GM19193 (cell line): ENCODE measurements around the gene ABHD17A.

Source experiments
- POLR2A ChIP-seq: IDR thresholded peaks from 4 replicates; pipeline ENCODE4 v1.6.1; 2011; ENCODE audit not compliant: insufficient read depth, insufficient read length; ENCODE audit errors: extremely low read depth

The ABHD17A gene

DNA sequence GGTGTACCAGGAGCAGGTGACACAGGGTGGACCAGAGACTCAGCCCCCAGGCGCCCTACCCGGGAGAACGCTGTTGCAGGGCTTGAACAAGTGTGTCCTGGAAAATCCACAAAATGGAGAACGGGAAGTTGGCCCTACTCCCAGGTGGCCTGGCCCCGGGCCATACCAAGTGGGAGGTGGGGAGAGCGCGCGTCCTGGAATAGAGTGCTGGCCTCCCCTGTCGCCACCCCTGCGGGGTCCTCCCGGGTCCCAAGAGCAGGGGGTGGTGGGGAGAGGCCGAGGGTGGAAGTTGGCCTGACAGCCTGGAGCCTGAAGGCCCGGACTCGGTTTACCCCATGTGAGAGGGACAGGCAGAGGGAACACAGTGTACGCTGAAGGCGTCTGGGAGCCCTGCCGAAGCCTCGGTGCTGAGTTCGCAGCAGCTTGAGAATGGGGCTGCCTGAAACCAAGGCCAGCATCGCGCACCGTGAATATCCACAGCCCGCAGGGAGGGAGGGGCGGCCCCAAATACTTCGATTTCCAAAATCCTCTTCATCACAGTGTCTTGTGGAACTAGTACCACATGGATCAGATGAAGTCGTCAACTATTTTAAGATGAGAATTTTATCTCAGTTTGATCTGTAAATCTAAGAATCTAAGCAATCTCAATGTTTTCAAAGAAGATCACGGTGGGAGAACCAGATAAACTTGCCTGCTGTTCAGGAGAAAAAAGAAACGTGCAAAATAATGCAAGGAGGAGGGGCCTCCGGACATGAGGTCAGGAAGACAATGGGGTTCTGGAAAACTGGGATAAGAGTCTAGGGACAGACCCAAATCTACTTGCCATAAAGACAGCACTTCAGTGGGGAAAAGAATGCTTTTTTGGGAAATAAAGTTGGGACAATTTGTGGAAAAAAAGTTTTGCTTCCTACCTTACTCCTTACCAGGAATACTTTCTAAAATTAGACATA is 11.5 kb downstream of the ABHD17A start:
- no peak for TF ChIP-seq POLR2A

DNA sequence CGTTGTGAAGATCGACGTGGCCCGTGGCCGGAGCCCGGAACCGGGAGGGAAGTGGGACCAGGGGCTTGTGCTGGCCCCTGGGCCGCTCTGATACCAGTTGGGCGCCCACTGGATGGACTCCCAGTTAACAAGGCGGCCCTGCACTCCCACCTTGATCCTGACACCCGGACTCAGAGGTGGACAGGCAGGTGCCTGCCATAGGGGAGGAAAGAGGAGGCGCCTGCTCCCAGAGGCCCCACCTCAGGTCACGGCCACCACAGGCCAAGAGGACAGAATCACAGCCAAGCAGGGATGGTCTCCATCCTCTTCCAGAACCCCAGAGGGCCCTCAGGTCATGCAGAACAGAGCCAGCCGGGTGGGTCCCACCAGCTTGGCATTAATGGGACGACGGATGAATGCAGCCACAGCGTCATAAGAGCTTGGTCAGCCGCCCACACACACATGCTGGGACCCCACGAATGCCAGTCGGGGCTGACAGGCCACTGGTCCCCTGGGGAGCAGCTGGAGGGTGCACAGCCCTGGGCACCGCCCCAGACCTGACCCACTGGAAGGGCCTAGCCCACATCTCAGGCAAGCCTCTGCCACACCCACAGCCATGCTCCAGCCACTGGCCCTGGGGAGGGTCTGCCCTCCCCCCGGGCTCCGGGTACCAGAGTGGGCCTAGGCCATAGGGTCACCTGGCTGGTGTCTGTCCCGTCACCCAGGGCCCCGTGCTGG is 12.3 kb downstream of the ABHD17A start:
- no peak for TF ChIP-seq POLR2A

DNA sequence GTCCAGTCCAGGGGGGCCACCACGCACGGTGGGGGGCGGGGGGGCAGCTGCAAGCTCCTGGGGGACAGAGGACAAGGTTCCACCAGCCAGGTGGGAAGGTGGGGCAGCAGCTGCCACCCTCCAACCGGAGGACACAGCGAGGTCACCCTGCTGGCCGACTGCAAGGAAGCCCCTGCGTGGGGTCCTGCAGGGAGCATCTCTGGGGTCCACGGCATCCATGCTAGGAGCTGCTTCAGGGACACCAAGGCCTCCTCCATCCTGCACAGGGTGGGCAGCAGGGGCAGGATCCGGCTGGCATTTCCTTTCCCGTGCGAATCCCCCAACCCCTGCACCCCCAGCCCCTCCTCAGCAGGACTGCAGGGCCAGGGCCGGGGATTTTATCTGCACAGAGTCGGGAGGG is 13.7 kb downstream of the ABHD17A start:
- TF ChIP-seq POLR2A, result no peak

DNA sequence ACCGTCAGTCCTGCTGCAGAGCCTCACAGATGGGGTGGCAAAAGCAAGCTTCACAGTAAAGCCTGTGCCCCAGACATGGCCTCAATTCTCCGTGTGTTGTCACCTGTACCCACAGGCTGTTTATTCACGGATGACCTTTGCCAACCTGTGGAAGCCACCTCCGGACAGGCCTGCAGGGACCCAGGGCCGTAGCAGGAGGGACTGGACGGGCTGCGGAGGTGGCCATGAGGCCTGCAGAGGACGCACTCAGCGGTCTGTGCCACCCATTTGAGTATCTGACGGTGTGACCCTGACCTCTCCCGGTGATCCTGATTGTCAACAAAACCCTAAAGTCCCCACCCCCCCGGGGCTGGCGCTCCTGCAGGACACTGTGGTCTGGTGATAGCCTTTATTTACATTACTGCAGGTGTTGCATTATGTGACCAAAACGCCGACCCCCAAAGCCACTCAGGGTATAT is 14.1 kb downstream of the ABHD17A start:
- no peak for TF ChIP-seq POLR2A

DNA sequence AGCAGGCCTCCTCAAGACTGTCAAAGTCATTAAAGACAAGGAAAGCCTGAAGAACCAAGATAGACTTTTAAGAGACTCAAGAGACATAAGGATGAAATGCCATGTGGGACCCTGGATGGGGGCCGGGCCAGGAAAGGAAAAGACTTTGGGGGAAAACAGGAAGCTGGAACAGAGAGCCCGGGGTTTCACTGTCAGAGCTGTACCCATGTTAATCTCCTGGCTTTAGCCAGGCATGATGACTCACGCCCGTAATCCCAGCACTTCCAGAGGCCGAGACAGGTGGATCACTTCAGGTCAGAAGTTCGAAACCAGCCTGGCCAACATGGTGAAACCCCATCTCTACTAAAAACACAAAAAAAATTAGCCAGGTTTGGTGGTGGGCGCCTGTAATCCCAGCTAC is 16.3 kb downstream of the ABHD17A start:
- no peak for TF ChIP-seq POLR2A

DNA sequence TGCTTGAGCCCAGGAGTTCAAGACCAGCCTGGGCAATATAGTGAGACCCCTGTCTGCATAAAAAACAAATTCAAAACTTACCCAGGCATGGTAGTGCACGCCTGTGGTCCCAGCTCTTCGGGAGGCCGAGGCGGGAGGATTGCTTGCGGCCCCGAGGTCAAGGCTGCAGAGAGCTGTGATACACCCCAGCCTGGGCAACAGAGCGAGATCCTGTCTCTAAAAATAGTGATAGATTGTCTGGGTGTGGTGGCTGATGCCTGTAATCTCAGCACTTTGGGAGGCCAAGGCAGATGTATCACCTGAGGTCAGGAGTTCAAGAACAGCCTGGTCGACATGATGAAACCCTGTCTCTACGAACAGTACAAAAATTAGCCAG is 18.0 kb downstream of the ABHD17A start:
- no peak for TF ChIP-seq POLR2A

DNA sequence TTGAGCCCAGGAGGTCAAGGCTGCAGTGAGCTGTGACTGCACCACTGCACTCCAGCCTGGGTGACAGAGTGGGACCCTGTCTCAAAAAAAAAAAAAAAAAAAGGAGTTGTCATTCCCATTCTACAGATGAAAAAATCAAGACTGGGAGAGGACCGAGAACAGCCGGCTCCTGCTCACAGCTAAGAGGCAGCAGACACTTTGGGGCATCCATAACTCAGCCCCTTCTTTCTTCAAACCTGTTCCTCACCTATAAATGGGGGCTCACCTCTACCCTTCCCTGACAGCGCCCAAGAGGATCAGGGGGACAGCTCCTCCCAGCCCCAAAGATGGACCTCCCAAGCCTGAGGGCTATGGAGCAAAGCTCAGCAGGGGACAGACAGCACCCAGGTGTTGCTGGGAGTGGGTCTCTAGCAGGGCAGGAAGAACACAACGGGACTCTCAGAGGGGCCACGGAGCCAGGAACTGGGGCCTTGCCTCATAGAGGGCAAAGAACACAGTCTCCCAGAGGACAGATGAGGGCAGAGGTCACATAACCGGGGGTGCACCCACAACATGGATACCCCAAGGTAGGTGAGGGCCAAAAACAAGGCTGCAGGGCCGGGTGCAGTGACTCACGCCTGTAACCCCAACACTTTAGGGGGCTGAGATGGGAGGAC is 18.5 kb downstream of the ABHD17A start:
- TF ChIP-seq POLR2A, result no peak

DNA sequence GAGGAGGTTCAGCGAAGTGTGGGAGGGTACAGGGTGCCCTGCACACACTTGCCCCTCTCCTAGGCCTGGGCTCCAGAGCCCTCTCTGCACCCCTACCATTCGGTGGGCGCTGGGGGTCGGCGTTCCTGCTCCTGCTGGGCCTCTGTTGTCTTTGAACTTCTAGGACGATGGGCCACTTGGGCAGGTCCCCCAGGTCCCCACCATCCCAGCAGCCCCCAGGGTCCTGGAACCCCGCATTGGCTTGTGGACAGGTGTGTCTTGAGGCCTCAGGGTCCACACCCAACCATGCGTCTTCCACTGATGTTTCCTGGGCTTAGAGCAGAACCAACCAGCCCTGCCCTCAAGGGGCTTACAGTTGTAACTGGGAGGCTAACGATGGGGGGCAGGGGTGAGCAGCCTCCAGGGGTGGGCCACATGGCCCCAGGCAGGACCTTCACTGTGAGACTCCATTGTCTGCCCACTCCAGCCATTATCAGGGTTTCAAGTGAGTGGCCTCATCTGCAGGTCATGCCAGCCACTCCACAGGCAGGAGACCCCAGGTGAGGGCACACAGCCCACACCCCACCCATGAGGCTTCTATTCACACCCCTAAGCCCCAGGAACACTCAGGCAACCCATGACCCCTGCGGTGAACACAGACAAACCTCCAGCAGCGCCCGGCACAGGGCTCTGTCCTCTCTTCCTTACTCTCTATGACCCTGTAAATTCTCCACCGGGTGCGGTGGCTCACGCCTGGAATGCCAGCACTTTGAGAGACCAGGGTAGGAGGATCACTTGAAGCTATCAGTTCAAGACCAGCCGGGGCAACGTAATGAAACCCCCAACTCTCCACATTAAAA is 19.9 kb downstream of the ABHD17A start:
- TF ChIP-seq POLR2A, result no peak

DNA sequence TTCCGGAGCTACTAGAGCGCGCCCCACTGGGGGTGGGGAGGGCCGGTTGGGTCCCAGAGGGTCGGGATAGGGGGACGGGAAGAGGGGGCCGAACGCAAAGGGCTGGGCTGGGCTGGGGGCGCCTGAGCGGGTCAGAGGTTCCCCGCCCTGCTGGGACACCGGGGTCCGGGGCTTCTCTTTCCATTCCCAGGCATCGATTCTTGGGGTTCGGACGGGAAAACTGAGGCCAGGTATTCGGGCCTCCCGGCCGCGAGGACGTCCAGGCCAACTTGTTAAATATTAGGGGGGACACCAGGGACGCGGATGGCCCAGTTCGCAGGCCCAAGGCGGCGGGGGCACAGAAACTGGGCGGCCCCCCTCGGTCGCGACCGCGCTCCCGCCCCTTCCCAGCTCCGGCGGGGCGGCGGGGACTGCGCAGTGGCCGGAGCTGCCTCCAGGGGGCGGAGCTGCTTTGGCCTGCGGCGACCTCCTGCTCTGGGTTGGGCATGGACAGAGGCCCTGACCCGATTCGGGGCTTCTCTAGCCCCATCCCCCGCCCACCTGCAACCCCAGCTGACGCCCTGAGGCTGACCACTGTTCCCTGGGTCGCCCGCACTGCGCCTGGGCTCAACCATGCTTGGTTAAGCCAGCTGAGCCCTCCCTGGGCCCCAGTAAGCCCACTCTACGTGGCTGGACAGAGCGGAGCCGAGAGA is 20.7 kb downstream of the ABHD17A start:
- TF ChIP-seq POLR2A, result peak; percentile 44

DNA sequence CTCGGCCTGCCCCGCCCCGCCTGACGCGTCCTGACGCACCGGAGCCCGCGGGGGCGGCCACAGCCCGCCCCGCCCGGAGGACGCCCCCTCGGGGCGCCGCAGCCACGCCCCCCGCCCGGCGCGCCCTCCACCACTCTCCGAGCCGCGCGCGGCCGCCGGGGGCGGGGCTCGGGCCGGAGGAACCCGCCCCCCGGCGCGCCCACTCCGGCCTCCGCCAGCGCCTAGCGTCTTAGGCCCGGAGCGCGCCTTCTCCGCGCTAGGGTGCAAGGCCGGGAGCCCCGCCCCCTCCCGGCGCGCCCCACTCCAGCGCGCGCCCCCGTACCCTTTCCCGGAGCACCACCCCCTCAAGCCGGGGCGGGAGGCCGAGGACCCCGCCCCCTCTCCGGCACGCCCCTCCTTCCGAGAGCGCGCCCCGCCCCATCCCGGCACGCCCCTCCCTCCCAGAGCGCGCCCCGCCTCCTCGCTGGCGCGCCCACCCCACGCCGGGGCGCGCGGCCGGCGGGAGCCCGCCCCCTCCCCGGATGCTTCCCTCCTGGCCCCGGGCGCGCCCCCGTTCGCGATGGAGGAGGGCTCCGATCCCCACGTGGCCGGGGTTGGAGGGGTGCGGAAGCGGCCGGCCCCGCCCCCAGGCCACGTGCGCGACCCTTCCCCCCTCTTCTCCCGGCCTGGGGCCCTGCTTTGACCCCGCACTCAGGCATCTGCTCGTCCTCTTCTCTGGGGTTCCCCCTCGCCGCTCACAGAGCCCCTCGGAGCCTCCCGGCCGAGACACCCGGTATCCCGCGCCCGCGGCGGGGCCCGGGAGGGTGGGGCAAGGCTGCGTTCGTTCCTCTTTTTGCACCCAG is 21.4 kb downstream of the ABHD17A start:
- peak; percentile 58 for TF ChIP-seq POLR2A

DNA sequence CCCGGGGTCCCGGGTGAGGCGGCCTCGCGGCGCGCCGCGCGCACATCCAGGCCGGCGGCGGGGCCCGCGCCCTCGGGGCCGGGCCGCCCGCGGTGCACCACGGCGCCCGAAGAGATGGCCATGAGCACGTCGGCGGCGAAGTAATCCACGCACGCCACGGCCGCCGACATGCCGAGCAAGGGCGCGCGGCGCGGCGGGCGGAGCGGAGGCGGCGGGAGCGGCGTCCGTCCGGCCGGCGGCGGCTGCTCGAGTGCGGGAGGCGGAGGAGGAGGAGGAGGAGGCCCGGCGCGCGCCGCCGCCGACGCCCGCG is 22.0 kb downstream of the ABHD17A start, which contains the start of gene KLF16:
Gene KLF16 (minus strand): TSS at position 252 of the 310 bp plus-strand sequence. CDS start 82 bp downstream, at position 170.
- peak; percentile 74 for TF ChIP-seq POLR2A

DNA sequence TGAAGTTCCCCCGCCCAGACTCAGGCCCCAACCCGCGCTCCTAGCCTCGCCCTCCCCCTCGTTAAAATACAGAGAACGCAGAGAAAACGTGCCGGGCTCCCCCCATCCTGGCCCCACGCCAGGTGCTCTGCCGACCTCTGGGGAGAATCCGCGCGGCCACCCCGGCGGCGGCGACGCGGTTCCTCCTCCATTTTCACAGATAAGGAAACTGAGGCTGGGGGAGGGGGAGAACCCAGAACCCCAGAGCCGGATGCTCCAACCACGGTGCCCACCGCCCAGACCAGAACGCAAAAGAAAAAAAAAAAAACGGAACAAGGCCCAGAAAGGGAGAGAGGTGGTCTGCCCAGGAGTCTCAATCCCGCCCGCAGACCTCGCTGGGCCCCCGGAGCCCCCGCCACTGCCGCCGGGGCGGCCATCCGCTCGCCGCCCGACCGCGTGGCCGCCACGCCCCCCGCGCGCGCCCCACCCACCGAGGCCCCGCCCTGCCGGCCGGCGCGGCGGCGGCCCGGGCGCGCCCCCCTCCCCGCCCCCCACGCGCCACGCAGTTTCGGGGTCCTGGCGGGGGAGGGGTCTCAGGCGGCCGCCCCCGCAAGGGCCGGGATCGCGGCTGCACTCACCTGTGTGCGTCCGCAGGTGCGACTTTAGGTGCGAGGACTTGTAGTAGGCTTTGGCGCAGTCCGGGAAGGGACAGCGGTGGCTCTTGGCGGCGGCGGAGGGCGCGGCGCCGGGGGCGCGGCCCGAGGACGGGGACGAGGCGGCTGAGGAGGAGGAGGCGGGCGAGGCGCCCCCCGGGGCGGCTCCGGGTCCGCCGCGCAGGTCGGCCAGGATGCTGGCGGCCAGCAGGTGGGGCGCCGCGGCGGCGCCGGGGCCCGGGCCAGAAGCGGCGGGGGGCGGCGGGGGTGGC is 22.6 kb downstream of the ABHD17A start:
- TF ChIP-seq POLR2A, result peak; percentile 36

DNA sequence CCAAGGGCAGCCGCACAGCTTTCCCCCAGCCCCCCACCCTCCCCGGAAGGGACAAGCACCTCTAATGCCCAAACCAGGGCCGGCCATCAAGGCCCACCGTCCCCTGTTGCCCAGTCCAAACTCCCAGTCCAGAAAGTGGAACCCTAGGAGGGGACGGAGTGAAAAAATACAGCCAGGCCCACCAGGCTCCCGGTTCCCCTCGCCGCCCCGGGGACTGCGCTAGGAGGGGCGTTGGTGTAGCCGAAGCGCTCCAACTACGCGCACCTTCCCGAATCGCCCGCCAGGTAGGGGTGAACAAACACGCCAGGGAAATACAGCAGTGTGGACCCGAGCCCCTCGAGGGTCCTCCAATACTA is 23.2 kb downstream of the ABHD17A start:
- no peak for TF ChIP-seq POLR2A

DNA sequence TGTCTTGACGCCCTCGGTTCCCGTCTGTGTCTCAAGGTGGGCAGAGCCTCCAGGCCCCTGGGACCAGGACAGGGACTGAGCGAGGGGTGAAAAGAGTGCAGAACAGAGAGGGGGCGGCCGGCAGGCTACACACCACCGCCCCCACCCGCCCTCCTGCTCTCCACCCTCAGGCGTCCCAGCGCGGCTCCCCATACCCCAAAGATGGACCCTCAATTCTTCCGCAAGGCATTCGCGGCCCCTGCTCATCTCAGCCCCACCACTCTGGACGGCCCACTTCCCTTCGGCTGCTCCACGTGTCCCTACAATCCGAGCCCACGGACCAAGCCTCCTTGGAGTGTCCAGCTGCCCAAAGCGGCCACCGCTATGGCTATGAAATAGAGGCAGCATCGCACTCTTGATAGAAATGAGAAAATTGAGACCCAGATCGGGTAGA is 23.7 kb downstream of the ABHD17A start:
- TF ChIP-seq POLR2A, result no peak
